Activated T-cell treated with anti-CD3 and anti-CD28 coated beads for 1 hour (primary cell): ENCODE measurements around the gene ITFG1.

ENCODE experiments used
- DNase-seq: peaks from one replicate; pipeline ENCODE4 v3.0.0-alpha.2; 2020; ENCODE audit warnings: low read depth

ITFG1 gene

DNA sequence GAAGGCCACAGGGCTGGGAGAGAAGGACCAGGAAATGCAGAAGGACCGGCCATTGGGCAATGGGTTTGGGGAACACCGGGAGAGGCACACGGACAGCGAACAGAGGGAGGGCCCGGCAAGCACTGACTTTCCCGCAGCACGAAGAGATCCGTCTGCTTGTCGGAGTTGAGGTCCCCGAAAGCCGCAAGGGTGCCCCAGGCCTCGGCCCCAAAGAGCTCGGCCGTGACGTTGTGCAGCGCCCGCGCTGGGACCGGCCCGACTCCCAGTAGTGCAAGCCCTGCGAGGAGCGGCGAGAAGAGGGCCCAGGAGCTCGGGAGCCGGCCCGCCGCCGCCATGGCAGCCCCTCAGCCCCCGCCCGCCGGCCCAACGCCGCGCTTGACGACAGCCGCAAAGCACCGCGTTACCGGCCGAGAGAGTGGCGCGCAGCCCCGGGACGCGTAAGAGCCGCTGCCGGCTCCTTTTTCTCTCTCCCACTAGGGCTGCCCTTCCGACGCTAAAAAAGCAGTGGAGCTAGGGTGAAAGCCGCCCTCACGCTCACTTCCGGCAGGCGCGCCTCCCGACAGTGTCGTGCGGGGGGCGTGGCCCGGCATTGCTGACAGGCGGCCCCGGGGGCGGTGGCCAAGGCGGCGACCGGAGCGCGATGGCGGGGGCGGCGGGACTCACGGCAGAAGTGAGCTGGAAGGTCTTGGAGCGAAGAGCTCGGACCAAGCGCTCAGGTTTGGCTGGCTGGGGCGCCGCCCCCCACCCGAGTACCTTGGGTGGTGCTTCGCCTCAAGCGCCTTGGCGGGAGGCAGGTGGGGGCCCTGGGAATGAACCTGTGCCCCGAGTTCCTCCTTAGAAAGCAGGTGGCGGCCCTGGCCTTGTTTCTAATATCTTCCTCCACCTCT, at the start of gene ITFG1, which contains the start of gene PHKB:
Gene ITFG1 (minus strand): TSS at position 353 of the 887 bp plus-strand sequence. CDS start 18 bp downstream, at position 335.
Gene PHKB (plus strand): TSS at position 621 of the 887 bp plus-strand sequence. CDS start 20 bp downstream, at position 641.
- peak; percentile 93 for DNase-seq

DNA sequence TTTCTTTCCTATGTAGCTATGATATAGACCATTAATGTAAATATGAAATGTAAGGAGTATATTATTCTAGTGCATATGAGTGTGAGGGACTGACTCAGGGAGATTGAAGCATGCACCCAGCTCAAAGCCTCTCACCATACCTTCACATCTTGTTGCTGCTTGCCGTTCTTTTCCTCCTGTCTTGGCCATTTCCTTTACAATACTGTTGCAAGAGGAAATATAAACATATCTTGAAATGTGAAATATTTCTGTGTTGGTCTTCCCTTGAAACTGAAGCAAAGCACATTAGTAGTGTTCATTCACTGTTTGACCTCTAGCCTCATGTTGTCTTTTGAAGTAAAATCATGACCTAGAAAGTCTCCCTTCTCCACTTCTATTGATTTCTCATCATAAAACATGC, 46.8 kb upstream of the ITFG1 start:
- no peak for DNase-seq

DNA sequence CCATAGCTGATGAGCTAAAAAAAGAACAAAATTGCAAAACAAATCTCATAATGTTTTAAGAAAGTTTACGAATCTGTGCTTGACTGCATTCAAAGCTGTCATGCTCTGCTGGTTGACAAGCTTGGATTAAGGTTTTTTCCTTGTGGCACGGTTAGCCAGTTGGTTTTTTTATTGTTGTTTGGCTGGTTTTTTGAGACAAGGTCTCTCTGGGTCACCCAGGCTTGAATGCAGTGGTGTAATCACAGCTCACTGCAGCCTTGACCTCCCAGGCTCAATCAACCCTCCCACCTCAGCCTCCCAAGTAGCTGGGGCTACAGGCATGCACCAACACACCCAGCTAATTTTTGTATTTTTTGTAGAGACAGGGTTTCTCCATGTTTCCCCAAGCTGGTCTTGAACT, 45.9 kb upstream of the ITFG1 start:
- DNase-seq, result no peak

DNA sequence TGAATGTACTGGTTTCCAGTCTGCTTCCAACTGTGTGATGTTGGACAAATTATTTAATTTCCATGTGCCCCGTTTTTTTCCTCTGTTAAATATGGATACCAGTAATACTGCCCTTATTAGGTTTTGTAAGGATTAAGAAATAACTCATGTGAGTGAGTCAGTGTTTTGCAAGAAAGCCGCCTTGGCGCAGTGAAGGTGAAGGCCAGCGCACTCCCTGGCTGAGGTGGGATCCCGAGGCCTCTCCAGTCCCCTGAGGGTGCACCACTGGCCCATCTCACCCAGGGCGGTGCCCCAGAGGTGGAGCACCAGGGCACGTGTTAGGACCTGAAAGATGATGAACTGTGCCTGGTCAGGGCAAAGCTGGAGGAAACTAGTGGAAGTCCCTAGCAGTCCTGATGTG, 43.7 kb upstream of the ITFG1 start:
- no peak for DNase-seq

DNA sequence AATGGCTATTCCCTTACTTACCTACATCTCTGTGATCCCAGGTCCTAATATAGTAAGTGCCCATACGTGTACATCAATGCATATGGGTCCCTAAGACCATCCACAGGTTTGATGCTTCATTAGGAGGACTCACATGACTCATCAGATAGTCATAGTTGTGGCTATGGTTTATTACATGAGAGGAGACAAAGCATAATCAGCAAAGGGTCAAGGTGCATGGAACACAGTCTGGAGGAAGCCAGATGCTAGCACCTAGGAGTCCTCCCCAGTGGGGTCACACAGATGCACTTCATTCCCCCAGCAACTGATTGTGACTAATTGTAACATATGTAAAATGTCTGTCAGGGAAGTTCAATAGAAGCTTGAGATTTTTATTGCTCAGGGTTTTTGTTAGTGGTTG, 43.1 kb upstream of the ITFG1 start:
- DNase-seq, result no peak

DNA sequence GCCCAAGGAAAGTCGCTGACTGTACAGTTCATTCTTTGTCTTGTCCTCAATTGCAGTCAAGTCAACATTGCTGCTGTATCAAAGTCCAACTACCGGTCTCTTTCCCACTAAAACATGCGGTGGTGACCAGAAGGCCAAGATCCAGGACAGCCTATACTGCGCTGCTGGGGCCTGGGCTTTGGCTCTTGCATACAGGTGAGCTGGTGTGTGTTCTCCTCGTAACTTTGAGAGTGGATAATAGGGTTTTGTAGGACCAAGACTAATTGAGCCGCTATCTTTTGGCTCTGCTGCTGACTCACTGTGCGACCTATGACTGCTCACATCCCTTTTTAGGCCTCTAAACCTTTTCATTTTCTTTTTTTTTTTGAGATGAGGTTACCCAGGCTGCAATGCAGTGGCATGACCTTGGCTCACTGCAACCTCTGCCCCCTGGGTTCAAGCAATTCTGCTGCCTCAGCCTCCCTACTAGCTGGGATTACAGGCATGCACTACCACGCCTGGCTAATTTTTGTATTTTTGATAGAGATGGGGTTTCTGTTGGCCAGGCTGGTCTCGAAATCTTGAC, 38.9 kb upstream of the ITFG1 start:
- DNase-seq, result no peak

DNA sequence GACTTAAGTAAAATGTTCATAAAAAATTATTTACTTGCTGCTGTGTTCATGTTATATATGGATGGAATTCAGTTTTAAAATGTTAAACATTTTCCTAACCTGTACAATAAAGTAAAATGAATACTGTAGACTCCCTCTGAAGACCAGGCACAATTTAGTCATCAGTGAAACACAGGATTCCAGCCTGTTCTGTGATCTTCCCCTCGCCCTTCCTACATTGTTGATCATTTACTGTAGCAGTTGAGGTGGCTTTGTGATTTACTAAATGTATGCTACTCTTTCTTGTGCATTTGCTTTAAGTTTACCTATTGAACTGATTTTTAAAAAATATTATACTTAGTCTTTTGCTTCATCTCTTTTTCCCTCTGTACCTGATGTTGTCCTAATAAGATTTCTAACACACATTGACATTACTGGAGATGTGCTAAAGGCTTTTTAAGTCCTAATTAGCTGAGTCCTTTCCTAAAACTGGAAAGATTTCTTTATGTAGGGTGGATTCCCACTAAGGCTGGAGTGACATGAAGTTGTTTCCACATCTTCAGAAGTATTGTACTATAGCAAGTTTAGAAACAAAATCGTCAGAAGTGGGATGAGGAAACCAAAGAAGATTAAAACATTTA, 38.3 kb upstream of the ITFG1 start:
- DNase-seq, result no peak

DNA sequence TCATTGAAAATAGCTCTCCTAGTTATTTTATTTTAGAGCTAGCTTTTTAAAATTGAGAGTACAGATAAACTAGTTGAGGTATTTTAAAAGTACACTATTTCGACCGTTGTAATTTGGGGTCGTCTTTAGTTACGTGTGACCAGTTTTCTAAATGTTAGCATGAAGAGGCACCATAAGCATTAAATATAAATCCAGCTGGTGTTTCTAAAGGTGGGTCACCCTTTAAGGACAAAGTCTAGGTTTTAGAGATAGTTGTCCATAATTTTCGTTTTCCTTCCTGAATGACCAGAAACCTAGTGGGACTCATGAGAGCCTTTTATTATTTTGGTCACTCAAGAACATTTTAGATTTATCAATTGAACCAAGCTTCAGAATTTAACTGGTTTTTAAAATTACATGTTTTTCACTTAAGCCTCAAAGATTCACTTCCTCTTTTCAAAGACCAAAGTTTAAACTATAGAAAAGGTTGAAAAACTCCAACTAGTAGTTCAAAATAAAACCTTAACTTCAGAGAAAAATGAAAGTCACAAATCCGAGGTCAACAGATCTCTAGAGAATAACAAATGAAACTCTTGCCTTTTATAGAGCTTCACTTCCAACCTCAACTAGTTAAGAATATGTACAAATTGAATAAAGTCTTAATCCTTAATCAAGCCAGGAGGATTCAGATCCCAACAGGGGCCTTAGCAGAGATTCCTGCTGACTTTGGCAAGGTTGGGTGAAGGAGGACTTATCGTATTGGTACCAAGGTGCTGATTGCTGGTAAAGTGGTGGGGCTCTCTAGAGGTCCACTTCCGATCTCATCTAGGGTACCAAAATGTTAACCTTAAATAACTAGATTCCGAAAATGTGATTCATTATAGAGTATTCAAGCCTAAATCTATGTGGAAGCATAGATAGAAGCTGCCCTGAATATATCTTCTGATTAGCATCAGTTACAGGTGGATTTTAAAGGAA, 32.8 kb upstream of the ITFG1 start:
- DNase-seq, result no peak

DNA sequence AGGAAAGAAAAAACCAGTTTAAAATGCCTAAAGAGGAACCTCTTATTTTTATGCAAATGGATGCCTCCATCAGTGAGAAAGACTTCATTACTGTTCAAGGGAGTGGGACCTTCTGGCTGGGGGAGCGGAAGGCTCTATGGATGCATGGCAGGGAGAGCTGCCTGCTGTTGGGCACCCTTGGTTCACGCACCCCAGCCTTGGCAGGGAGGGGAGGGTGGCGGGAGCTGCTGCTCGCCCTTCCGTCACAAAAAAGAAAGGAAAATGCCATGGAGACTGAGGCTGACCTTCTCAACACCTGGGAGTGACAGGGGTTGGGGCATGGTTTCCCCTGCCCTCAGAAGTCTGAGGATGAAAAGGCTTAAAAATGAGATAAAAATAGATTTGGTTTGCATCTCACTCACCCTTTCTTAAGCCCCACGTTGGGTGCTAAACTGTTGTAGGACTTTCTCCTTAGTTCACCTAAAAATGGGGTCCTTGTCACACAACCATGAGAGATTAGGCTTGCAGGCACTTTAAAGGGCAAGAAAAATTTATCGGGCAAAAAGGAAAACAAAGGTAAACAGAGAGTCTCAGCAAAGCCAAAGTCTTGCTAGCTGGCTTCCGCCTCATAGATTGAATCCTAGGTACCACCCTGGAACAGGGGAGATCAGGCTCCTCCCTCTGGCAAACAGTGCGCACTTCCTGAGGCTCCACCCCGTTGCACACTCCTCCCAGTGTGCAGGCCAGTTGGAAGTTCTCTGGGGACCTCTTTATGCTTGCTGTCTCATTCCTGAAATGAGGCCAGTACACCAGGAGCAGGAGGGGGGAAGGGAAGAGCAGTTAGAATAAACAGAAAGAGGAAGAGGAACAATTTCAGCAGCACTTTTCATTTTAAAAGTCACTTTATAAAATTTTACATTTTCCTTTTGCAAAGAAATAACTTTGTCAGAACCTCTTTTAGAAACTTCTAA, 31.8 kb upstream of the ITFG1 start:
- DNase-seq, result no peak

DNA sequence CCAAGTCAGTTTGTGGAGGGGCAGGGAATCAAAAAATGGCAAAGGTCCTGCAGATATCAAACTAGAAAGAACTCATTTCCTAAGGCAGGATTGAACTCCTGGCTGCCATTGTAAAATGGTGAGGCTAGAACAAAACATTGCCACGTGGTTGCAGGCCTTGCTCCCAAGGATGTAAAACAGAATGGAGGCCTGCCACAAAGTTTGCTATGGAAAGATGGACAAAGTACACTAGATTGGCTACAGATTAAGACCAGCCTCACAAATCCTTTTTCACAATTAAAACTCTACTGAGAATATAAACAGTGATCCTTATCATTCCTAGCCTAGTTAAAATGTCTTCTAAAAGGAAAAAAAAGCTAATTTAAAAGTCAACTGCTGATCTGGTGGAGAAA, 31.2 kb upstream of the ITFG1 start:
- no peak for DNase-seq

DNA sequence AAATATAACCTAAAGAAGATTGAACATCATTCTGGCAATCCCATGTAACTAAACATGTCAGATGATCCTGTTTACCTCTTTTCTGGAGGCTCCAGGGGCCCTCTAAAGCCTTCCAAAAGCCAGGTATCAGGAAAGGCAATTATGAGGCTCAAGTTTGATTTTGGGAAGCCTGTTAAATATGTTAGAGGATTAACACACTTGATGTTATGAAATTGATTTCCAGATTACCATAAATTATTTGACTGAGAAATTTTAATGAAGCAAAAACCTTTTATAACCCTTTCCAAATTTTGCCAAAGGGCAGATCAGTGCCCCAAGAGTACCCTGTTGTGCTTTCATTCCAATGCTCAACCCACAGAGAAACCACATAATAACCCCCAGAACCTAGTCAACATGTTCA, 29.6 kb upstream of the ITFG1 start:
- no peak for DNase-seq

DNA sequence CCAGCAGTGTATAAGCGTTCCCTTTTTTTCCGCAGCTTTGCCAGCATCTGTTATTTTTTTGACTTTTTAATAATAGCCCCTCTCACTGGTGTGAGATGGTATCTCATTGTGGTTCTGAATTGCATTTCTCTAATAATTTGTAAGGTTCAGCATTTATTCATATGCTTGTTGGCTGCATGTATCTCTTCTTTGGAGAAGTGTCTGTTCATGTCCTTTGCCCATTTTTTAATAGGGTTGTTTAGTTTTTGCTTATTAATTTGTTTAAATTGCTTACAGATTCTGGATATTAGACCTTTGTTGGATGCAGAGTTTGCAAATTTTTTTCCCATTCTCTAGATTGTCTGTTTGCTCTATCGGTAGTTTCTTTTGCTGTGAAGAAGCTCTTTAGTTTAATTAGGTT, 27.2 kb upstream of the ITFG1 start:
- DNase-seq, result no peak

DNA sequence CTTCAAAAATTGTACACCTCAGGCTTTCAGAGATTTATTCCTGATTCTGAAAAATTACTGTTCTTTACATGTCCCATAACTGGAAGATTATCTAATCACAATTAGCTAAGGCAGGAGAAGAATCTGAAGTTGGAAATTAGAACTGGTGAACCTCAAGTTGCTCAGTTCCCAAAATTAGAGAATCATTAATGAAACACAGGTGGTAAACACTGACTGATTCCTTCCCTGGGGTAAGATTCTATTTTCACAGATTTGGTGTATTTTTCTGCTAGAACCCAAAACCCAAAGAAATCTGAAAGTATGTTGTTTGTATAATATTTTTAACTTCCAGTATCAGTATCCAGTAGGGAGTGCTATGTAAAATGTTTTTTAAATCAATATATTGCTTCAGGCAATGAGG, 26.0 kb upstream of the ITFG1 start:
- no peak for DNase-seq

DNA sequence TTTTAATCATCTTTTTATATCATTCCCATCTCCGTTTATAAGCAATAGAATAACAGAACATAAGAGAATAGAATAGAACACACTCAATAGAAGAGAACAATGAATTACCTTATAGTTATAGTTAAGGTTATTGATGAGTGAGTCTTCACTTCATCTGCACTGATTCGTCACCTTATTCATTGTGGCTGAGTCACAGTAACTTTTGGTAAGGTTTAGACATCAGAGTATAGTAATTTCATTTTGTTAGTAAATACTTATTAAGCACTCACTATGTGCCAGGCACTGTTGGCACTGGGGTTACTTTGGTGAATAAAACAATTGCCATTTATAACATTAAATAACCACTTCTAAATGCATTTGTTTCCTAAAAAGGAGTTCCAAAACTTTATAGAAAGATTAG, 22.8 kb upstream of the ITFG1 start:
- no peak for DNase-seq

DNA sequence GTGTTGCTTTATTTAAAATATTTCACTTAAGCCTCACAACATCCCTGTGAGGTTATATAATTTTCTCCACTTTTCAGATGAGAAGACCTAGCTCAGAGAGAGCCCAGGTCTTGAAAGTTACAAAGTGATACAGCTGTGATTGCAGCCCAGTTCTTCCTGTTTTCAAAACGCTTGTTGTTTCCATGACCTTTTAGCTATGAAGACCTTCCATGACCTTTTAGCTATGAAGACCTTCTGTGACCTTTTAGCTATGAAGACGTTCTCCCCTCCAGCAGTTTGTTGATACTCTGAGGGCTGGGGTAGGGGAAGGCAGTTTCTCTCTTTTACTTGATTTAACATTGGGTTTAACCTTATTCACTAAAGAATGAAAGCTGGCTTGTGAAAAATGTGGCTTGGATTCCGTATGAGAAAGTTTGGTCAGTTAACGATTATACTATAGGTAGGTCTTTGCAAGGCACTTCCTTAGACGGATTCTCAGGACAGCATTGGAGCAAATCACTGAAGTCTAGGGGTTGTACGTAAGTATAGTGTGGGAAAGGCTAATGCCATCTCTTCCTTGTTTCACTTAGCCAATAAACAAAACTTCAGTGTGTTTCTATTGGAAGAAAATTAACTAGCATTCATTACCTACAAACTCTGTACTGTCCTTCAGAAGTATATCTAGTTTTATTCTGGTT, 21.0 kb upstream of the ITFG1 start:
- DNase-seq, result no peak

DNA sequence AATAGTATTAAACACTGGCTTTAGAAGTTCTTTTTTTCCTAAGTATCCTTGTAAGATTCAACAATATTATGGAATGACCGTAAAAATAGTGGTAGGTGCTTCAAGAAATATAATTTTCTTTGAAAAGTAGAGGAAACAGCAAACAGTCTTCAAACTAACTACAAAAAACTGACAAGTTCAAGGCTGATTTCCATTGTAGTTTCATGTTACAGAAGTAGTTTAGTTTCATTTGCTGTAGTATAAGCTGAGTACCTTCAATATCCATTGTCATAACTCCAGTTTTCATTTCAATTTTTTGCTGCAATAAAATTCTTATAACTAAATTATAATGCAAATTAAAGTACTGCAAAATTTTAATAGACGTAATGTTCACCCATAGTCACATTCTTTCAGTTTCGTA, 19.5 kb upstream of the ITFG1 start:
- DNase-seq, result no peak

DNA sequence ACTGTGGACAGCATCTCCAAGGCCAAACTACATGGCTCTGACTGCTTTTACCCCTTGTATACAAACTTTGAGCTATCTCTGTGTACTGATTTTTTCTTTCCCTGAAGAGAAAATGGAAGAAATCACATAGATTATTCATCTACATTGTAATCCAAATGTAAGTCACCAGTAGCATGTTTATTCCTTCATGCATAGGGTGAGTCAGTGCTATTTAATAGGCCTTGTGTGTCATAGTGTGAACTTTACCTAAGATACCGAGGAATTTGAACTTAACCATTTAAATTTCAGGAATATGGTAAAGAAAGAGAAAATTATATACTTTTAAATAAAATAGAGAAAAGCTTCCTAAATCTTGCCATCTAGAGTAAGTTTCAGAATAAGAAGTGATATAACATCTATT, 16.8 kb upstream of the ITFG1 start:
- DNase-seq, result no peak

DNA sequence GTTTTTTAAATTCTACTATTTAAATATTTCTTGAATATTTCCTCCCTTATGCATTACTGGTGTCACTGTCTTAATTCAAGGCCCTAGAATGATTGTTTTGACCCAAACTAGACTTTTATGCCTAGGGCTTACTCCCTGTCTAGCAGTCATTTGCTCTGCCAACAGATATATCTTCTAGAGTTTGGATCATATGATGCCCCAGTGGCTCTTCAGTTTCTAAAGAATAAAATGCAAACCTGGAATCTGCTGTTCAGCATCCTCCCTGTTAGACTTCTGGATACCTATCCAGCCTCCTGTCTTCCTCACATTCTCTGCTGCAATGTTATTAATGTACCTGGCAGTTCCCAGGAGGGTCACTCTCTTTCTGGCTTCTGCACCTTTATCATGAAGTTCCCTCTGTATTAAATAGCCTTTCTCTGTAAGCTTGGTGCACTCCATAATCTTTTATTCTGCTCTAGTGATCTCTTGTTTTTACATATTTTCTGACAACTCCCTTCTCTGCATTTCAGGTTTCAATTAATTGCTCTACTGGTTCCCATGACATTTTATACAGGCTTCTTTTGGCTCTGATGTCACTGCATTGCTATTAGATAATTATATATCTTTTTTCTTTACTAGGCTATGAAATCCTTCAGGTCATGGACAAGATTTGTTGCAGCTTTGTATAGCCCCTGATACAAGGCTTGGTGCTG, 15.9 kb upstream of the ITFG1 start:
- DNase-seq, result no peak

DNA sequence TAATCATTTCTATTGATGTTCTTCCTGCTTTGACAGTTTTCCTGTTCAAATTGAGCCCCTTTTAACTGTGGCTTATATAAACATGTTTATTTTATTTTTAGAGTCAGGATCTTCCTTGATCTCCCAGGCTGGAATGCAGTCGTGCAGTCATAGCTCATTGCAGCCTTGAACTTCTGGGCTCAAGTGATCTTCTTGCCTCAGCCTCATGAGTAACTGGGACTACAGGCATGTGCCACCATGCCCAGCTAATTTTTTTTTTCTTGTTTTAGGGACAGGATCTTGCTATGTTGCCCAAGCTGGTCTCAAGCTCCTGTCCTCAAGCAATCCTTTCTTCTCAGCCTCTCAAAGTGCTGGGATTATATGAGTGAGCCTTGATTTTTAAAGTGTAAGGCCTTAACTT, 14.9 kb upstream of the ITFG1 start:
- DNase-seq, result no peak

DNA sequence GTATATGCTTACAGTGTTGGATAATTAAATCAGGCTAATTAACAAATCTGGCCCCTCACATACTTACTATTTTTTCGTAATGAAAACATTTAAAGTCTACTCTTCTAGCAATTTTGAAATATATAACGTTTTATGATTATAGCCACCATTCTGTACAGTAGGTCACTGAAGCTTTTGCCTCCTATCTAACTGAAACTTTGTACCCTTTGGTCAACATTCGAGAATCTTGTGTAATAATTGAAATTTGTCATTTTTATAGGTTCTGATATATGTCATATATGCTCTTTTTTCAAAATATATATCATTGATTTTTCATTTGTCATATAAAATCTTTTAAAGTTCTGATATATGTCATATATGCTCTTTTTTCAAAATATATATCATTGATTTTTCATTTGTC, 12.9 kb upstream of the ITFG1 start:
- DNase-seq, result no peak
